Activated T-helper 2 cell treated with anti-CD3 and anti-CD28 coated beads, Interferon-gamma antibody, Interleukin-2, Interleukin-4, amounts not matched to agents 10 μg/mL and 5 μg/mL and 100 μg/mL, durations not matched to agents 14 hours and 24 hours and 36 hours (primary cell): ENCODE measurements around the gene PPP6C. TPM values are rescaled to one million over a fixed set of nuclear protein-coding genes. Genes with fewer than 3 reads are reported as not detected.

Source experiments
- DNase-seq: peaks from one replicate; pipeline ENCODE4 v3.0.0; 2021; ENCODE audit warnings: low spot score
- H3K27ac Mint-ChIP-seq: one replicate; pipeline ENCODE4 v1.8.0; 2021; ENCODE audit warnings: mixed read lengths
- H3K27me3 Mint-ChIP-seq: one replicate; pipeline ENCODE4 v1.8.0; 2021; ENCODE audit warnings: low read depth, mixed read lengths
- H3K36me3 Mint-ChIP-seq: one replicate; pipeline ENCODE4 v1.8.0; 2021; ENCODE audit warnings: low read depth, mixed read lengths
- H3K4me1 Mint-ChIP-seq: one replicate; pipeline ENCODE4 v1.8.0; 2021; ENCODE audit warnings: low read depth, mixed read lengths
- H3K4me3 Mint-ChIP-seq: one replicate; pipeline ENCODE4 v1.8.0; 2021; ENCODE audit warnings: low read depth, mild to moderate bottlenecking, moderate library complexity, mixed read lengths
- H3K9me3 Mint-ChIP-seq: one replicate; pipeline ENCODE4 v1.8.0; 2021; ENCODE audit warnings: mixed read lengths
- intact Hi-C: fragments of 100-400 bp; cut with micrococcal nuclease; formaldehyde crosslinking; loops from one replicate; pipeline ENCODE4 v1.15.1; 2023
- total RNA-seq: library from RNA; stranded (reverse); gene quantifications from 2 replicates; pipeline ENCODE4 v1.2.3, GENCODE V29; 2022

Gene PPP6C
- total RNA-seq, 1 donor from 2014 or later, result 44.9 TPM

DNA sequence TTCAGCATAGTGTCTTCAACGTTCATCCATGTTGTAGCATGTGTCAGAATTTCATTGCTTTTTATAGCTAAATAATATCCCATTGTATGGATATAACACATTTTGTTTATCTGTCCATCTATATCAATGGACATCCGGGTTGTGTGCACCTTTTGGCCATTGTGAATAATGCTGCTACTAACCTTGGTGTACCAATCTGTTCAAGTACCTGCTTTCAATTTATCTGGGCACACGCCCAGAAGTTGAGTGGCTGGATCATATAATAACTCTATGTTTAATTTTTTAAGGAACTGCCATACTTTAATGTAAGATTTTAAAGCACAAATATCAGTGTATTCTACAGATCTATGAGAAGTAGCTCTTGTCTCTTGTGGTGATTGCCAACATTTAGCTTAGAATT lies 89.8 kb downstream of the PPP6C start:
- DNase-seq, result no peak
- H3K27me3 Mint-ChIP-seq, result no peaks in the 10 kb centered on the region
- no peak overlapping the region for H3K4me3 Mint-ChIP-seq
- H3K4me1 Mint-ChIP-seq, result peaks cover 13% of the 10 kb centered on the region
- intact Hi-C loops, result no loop called here
- H3K9me3 Mint-ChIP-seq, result peaks cover 10% of the 10 kb centered on the region
- no peak overlapping the region for H3K27ac Mint-ChIP-seq
- peaks cover 15% of the 10 kb centered on the region for H3K36me3 Mint-ChIP-seq

Other genes with a start within 250 kb of the PPP6C start
- 15.5 and 16.1 TPM in 2 replicates for gene GOLGA1, start 248.7 kb downstream of the PPP6C start, total RNA-seq
- 14.2 and 15.9 TPM in 2 replicates for gene SCAI, start 46.3 kb downstream of the PPP6C start, total RNA-seq
- 32.8 and 34.0 TPM in 2 replicates for gene RABEPK, start 10.7 kb upstream of the PPP6C start, total RNA-seq
- 283 and 285 TPM in 2 replicates for gene HSPA5, start 51.5 kb upstream of the PPP6C start, total RNA-seq
- gene GAPVD1, start 72.0 kb upstream of the PPP6C start, total RNA-seq, result 50.8 and 51.0 TPM in 2 replicates